Liver (tissue), 9 donors: ENCODE results near the gene GPBP1. TPM values are rescaled to one million over a fixed set of nuclear protein-coding genes. Genes with fewer than 3 reads are reported as not detected.

Experiments used
- DNase-seq: peaks from one replicate; pipeline ENCODE4 v3.0.0-alpha.2; 2017; ENCODE audit warnings: low spot score
- H3K27ac ChIP-seq, 2 donors: one replicate each; pipeline ENCODE4 v1.7.0; 2013; ENCODE audit warnings: inconsistent platforms in 2 of 2, low read length in 2 of 2, control low read depth in 1 of 2, low read depth in 1 of 2, mild to moderate bottlenecking in 1 of 2
- H3K27me3 ChIP-seq, 4 donors: one replicate each; pipeline versions ENCODE4 v1.6.1 to v1.7.0; 2013; ENCODE audit warnings: low read length in 3 of 4, inconsistent platforms in 1 of 4, mild to moderate bottlenecking in 1 of 4, moderate library complexity in 1 of 4; ENCODE audit not compliant: control insufficient read depth in 4 of 4, insufficient read depth in 4 of 4
- H3K36me3 ChIP-seq, 4 donors: one replicate each; pipeline versions ENCODE4 v1.6.1 to v1.7.0; 2013; ENCODE audit warnings: low read length in 3 of 4, mild to moderate bottlenecking in 3 of 4, low read depth in 1 of 4, moderate library complexity in 1 of 4; ENCODE audit not compliant: control insufficient read depth in 4 of 4, insufficient read depth in 3 of 4
- H3K4me1 ChIP-seq, 4 donors: one replicate each; pipeline versions ENCODE4 v1.6.1 to v1.7.0; 2013; ENCODE audit warnings: low read length in 3 of 4, mild to moderate bottlenecking in 3 of 4, moderate library complexity in 1 of 4; ENCODE audit not compliant: control insufficient read depth in 4 of 4, insufficient read depth in 4 of 4
- H3K4me3 ChIP-seq, 3 donors: one replicate each; pipeline versions ENCODE4 v1.6.1 to v1.7.0; 2013; ENCODE audit warnings: low read length in 3 of 3, control low read depth in 1 of 3, low read depth in 1 of 3, mild to moderate bottlenecking in 1 of 3
- H3K9ac ChIP-seq, 2 donors: one replicate each; pipeline ENCODE4 v1.7.0; 2013; ENCODE audit warnings: low read length in 2 of 2, mild to moderate bottlenecking in 2 of 2, moderate library complexity in 2 of 2, control low read depth in 1 of 2, low read depth in 1 of 2
- H3K9me3 ChIP-seq, 4 donors: one replicate each; pipeline versions ENCODE4 v1.6.1 to v1.7.0; 2013; ENCODE audit warnings: low read length in 3 of 4; ENCODE audit not compliant: control insufficient read depth in 4 of 4
- ATF3 ChIP-seq: IDR thresholded peaks from 2 replicates; pipeline ENCODE4 v1.6.1; 2016; ENCODE audit warnings: antibody characterized with exemption
- CTCF ChIP-seq: fragments of 150-350 bp; IDR thresholded peaks from 2 replicates; pipeline ENCODE4 v1.5.1; 2017; ENCODE audit warnings: improper control_type of control experiment, low read depth, low read length; ENCODE audit not compliant: missing input control
- EGR1 ChIP-seq, 2 donors: IDR thresholded peaks; 2 replicates each; pipeline ENCODE4 v1.6.1; 2016 to 2018; ENCODE audit warnings: antibody characterized with exemption in 2 of 2, low read depth in 2 of 2
- FOXA1 ChIP-seq: IDR thresholded peaks from 2 replicates; pipeline ENCODE4 v1.6.1; 2016; ENCODE audit warnings: antibody characterized with exemption
- FOXA2 ChIP-seq: IDR thresholded peaks from 2 replicates; pipeline ENCODE4 v1.6.1; 2016; ENCODE audit warnings: antibody characterized with exemption
- GABPA ChIP-seq, 2 donors: IDR thresholded peaks in 1 of 2; conservative IDR thresholded peaks in 1 of 2; 2 replicates each; pipeline ENCODE4 v1.6.1; 2016; ENCODE audit warnings: antibody characterized with exemption in 2 of 2, mild to moderate bottlenecking in 1 of 2, moderate library complexity in 1 of 2
- HNF4A ChIP-seq, 2 donors: conservative IDR thresholded peaks; 2 replicates each; pipeline ENCODE4 v1.6.1; 2016; ENCODE audit warnings: antibody characterized with exemption in 2 of 2, mild to moderate bottlenecking in 2 of 2
- HNF4G ChIP-seq: IDR thresholded peaks from 2 replicates; pipeline ENCODE4 v1.6.1; 2016; ENCODE audit warnings: antibody characterized with exemption
- JUND ChIP-seq, 2 donors: IDR thresholded peaks; 2 replicates each; pipeline ENCODE4 v1.6.1; 2016; ENCODE audit warnings: antibody characterized with exemption in 2 of 2
- MAX ChIP-seq: IDR thresholded peaks from 2 replicates; pipeline ENCODE4 v1.6.1; 2016; ENCODE audit warnings: antibody characterized with exemption
- NR2F2 ChIP-seq: IDR thresholded peaks from 2 replicates; pipeline ENCODE4 v1.6.1; 2016; ENCODE audit warnings: antibody characterized with exemption
- RAD21 ChIP-seq, 2 donors: IDR thresholded peaks; 2 replicates each; pipeline ENCODE4 v1.6.1; 2016; ENCODE audit warnings: antibody characterized with exemption in 2 of 2, mild to moderate bottlenecking in 2 of 2
- REST ChIP-seq: IDR thresholded peaks from 2 replicates; pipeline ENCODE4 v1.6.1; 2016; ENCODE audit warnings: antibody characterized with exemption, mild to moderate bottlenecking
- RXRA ChIP-seq, 2 donors: IDR thresholded peaks; 2 replicates each; pipeline ENCODE4 v1.6.1; 2017 to 2018; ENCODE audit warnings: antibody characterized with exemption in 2 of 2, mild to moderate bottlenecking in 1 of 2
- SP1 ChIP-seq: IDR thresholded peaks from 2 replicates; pipeline ENCODE4 v1.6.1; 2018; ENCODE audit warnings: antibody characterized with exemption, mild to moderate bottlenecking
- TAF1 ChIP-seq: conservative IDR thresholded peaks from 2 replicates; pipeline ENCODE4 v1.6.1; 2016; ENCODE audit warnings: antibody characterized with exemption, mild to moderate bottlenecking
- YY1 ChIP-seq: IDR thresholded peaks from 2 replicates; pipeline ENCODE4 v1.6.1; 2016; ENCODE audit warnings: antibody characterized with exemption, mild to moderate bottlenecking
- ZBTB33 ChIP-seq: IDR thresholded peaks from 2 replicates; pipeline ENCODE4 v1.6.1; 2016; ENCODE audit warnings: antibody characterized with exemption
- WGBS: extraction: QIAGEN DNeasy Blood & Tissue Kit; methylation state at CpG from one replicate; pipeline ENCODE4 v1.1.7; 2013; 5-methylcytosine and 5-hydroxymethylcytosine counted together
- polyA plus RNA-seq, 2 donors: library from polyadenylated mRNA; stranded (reverse) in 1 of 2; unstranded in 1 of 2; fragments of 200-250 nt in 1 of 2; fragments of >200 nt in 1 of 2; fragmentation: Nextera tagmentation in 1 of 2; extraction: Ambion mirVana in 1 of 2; gene quantifications; one replicate each; pipeline versions ENCODE4 v1.2.1 to v1.2.3, GENCODE V29; 2013 to 2015
- total RNA-seq, 2 donors: library from RNA; depleted of rRNA; stranded (reverse); fragments of >200 nt; gene quantifications; one replicate each; pipeline ENCODE4 v1.2.3, GENCODE V29; 2014
- donor health status: healthy.
- donor health status: healthy.
- donor health status: healthy.
- donor health status: healthy.
- donor health status: healthy.

Gene GPBP1
- total and polyA plus RNA-seq, 4 donors: 13.6 to 30.8 (median 24.6) TPM

- TF ChIP-seq ATF3 (no peak), HNF4G (no peak)
Observed at GRCh38 chr5:57179262-57180200, 5.7 kb downstream of the GPBP1 start (continued).

- Histone ChIP-seq H3K4me3 (no peak overlapping the region), H3K27ac (no peak overlapping the region), H3K36me3 (peaks cover 0 to 4% (median 2%) of the 10 kb centered on the region in 4 donors), H3K9me3 (no peaks in the 10 kb centered on the region), H3K4me1 (peaks cover 18 to 46% (median 36%) of the 10 kb centered on the region in 4 donors), H3K27me3 (no peaks in the 10 kb centered on the region), H3K9ac (no peak overlapping the region)
- no peak for DNase-seq
- TF ChIP-seq HNF4A (conservative IDR thresholded peaks at IDR 0.05): no peak
- 79% methylated on average over 10 of the region's 10 CpGs for WGBS
Observed at GRCh38 chr5:57181154-57181553, 7.3 kb downstream of the GPBP1 start.

- Histone ChIP-seq H3K4me1 (peaks cover 11 to 37% (median 26%) of the 10 kb centered on the region in 4 donors), H3K27me3 (no peaks in the 10 kb centered on the region), H3K9ac (no peak overlapping the region), H3K9me3 (no peaks in the 10 kb centered on the region), H3K27ac (no peak overlapping the region), H3K4me3 (no peak overlapping the region), H3K36me3 (peaks cover 0 to 4% (median 2%) of the 10 kb centered on the region in 4 donors)
- DNase-seq: no peak
- 98% methylated on average over 2 of the region's 2 CpGs for WGBS
- TF ChIP-seq CTCF: no peak
- no peak for TF ChIP-seq RXRA (IDR thresholded peaks at IDR 0.05)
- TF ChIP-seq FOXA1: no peak
- no peak for TF ChIP-seq HNF4G
- no peak for TF ChIP-seq FOXA2
- TF ChIP-seq MAX: no peak
- no peak for TF ChIP-seq HNF4A (conservative IDR thresholded peaks at IDR 0.05)
- TF ChIP-seq TAF1: no peak
- TF ChIP-seq YY1: no peak
- TF ChIP-seq GABPA (IDR thresholded peaks at IDR 0.05 in 1 of 2, conservative IDR thresholded peaks at IDR 0.05 in 1 of 2): no peak
- TF ChIP-seq ATF3: no peak
- TF ChIP-seq REST: no peak
- TF ChIP-seq ZBTB33: no peak
- no peak for TF ChIP-seq SP1
- TF ChIP-seq EGR1 (IDR thresholded peaks at IDR 0.05; ENCODE audit: low read depth in 2 of 2): no peak
- TF ChIP-seq RAD21 (IDR thresholded peaks at IDR 0.05): no peak
- no peak for TF ChIP-seq JUND (IDR thresholded peaks at IDR 0.05)
- no peak for TF ChIP-seq NR2F2
Observed at GRCh38 chr5:57184322-57184721, 10.5 kb downstream of the GPBP1 start.
